ENCODE data around the gene COMMD2.

The COMMD2 gene

GRCh38 chr3:149717391-149718056 lies 34.8 kb downstream of the COMMD2 start:
- H4K8ac ChIP-seq (ENCODE audit: low read depth, low read length): no peak overlapping the region
- H2BK5ac ChIP-seq (ENCODE audit: low read depth, low read length, poor library complexity): no peak overlapping the region
- no peaks in the 10 kb centered on the region for H3K36me3 ChIP-seq (ENCODE audit: control insufficient read depth in 1 of 2, insufficient read depth in 2 of 2, low read length in 2 of 2)
- no peak overlapping the region for H3K4me3 ChIP-seq (ENCODE audit: low read depth, low read length)
- H4K12ac ChIP-seq (ENCODE audit: low read depth, low read length): no peak overlapping the region
- H3K4ac ChIP-seq (ENCODE audit: low read depth, low read length): no peak overlapping the region
- H3K14ac ChIP-seq (ENCODE audit: low read length): no peak overlapping the region
- no peaks in the 10 kb centered on the region for H3K9me3 ChIP-seq (ENCODE audit: insufficient read depth, low read depth, low read length)
- no peak overlapping the region for H2BK120ac ChIP-seq (ENCODE audit: insufficient read depth, low read length, poor library complexity)
- peak; percentile 58 to 84 for DNase-seq
- H3K9ac ChIP-seq (ENCODE audit: low read length): no peak overlapping the region
- H2AK5ac ChIP-seq (ENCODE audit: low read length): no peak overlapping the region
- H3K79me1 ChIP-seq (ENCODE audit: low read length): no peaks in the 10 kb centered on the region
- no CpG with 5 or more reads among the region's 2 CpGs for WGBS (ENCODE audit: extremely low coverage, insufficient coverage, insufficient read length)
- no peaks in the 10 kb centered on the region for H3K79me2 ChIP-seq (ENCODE audit: control insufficient read depth, insufficient read depth, low read length, poor library complexity)
- H4K91ac ChIP-seq (ENCODE audit: low read depth, low read length): no peak overlapping the region
- no peak overlapping the region for H2AFZ ChIP-seq (ENCODE audit: insufficient read depth, low read length, poor library complexity)
- H3K23ac ChIP-seq (ENCODE audit: low read length): no peak overlapping the region
- no peak overlapping the region for H3K27ac ChIP-seq (ENCODE audit: low read depth, low read length)
- H3K18ac ChIP-seq (ENCODE audit: low read length): no peak overlapping the region
- H3K4me2 ChIP-seq (ENCODE audit: low read length): no peak overlapping the region
- H3K27me3 ChIP-seq (ENCODE audit: insufficient read depth, low read length): no peaks in the 10 kb centered on the region
- H2BK12ac ChIP-seq (ENCODE audit: low read length): no peak overlapping the region
- no peaks in the 10 kb centered on the region for H3K4me1 ChIP-seq (ENCODE audit: control insufficient read depth in 1 of 2, insufficient read depth in 2 of 2, low read length in 2 of 2)

GRCh38 chr3:149716984-149717383 lies 35.3 kb downstream of the COMMD2 start:
- no peak overlapping the region for H4K8ac ChIP-seq (ENCODE audit: low read depth, low read length)
- no peak overlapping the region for H3K18ac ChIP-seq (ENCODE audit: low read length)
- no peak overlapping the region for H3K4ac ChIP-seq (ENCODE audit: low read depth, low read length)
- no peak overlapping the region for H4K12ac ChIP-seq (ENCODE audit: low read depth, low read length)
- H3K4me2 ChIP-seq (ENCODE audit: low read length): no peak overlapping the region
- no peak for DNase-seq
- no peak overlapping the region for H3K23ac ChIP-seq (ENCODE audit: low read length)
- H2AFZ ChIP-seq (ENCODE audit: insufficient read depth, low read length, poor library complexity): no peak overlapping the region
- peak overlapping the region; percentile 10 for H2BK12ac ChIP-seq (ENCODE audit: low read length)
- no peaks in the 10 kb centered on the region for H3K27me3 ChIP-seq (ENCODE audit: insufficient read depth, low read length)
- no peaks in the 10 kb centered on the region for H3K4me1 ChIP-seq (ENCODE audit: control insufficient read depth in 1 of 2, insufficient read depth in 2 of 2, low read length in 2 of 2)
- no peak overlapping the region for H2BK5ac ChIP-seq (ENCODE audit: low read depth, low read length, poor library complexity)
- H3K4me3 ChIP-seq (ENCODE audit: low read depth, low read length): no peak overlapping the region
- no peak overlapping the region for H3K27ac ChIP-seq (ENCODE audit: low read depth, low read length)
- H2BK120ac ChIP-seq (ENCODE audit: insufficient read depth, low read length, poor library complexity): no peak overlapping the region
- no peak overlapping the region for H2AK5ac ChIP-seq (ENCODE audit: low read length)
- no peak overlapping the region for H3K14ac ChIP-seq (ENCODE audit: low read length)
- H3K36me3 ChIP-seq (ENCODE audit: control insufficient read depth in 1 of 2, insufficient read depth in 2 of 2, low read length in 2 of 2): no peaks in the 10 kb centered on the region
- no CpG with 5 or more reads among the region's 6 CpGs for WGBS (ENCODE audit: extremely low coverage, insufficient coverage, insufficient read length)
- no peak overlapping the region for H3K9ac ChIP-seq (ENCODE audit: low read length)
- no peaks in the 10 kb centered on the region for H3K79me2 ChIP-seq (ENCODE audit: control insufficient read depth, insufficient read depth, low read length, poor library complexity)
- H3K9me3 ChIP-seq (ENCODE audit: insufficient read depth, low read depth, low read length): no peaks in the 10 kb centered on the region
- H3K79me1 ChIP-seq (ENCODE audit: low read length): no peaks in the 10 kb centered on the region
- peak overlapping the region; percentile 32 for H4K91ac ChIP-seq (ENCODE audit: low read depth, low read length)

GRCh38 chr3:149715247-149715646 lies 37.0 kb downstream of the COMMD2 start:
- H2BK120ac ChIP-seq (ENCODE audit: insufficient read depth, low read length, poor library complexity): no peak overlapping the region
- no peaks in the 10 kb centered on the region for H3K79me1 ChIP-seq (ENCODE audit: low read length)
- no peak overlapping the region for H3K23ac ChIP-seq (ENCODE audit: low read length)
- H3K4me2 ChIP-seq (ENCODE audit: low read length): no peak overlapping the region
- no peaks in the 10 kb centered on the region for H3K27me3 ChIP-seq (ENCODE audit: insufficient read depth, low read length)
- H2AK5ac ChIP-seq (ENCODE audit: low read length): peak overlapping the region; percentile 69
- no peak overlapping the region for H3K18ac ChIP-seq (ENCODE audit: low read length)
- no peaks in the 10 kb centered on the region for H3K36me3 ChIP-seq (ENCODE audit: control insufficient read depth in 1 of 2, insufficient read depth in 2 of 2, low read length in 2 of 2)
- no peak for DNase-seq
- H3K4me3 ChIP-seq (ENCODE audit: low read depth, low read length): no peak overlapping the region
- H2BK12ac ChIP-seq (ENCODE audit: low read length): no peak overlapping the region
- no peaks in the 10 kb centered on the region for H3K4me1 ChIP-seq (ENCODE audit: control insufficient read depth in 1 of 2, insufficient read depth in 2 of 2, low read length in 2 of 2)
- H3K9me3 ChIP-seq (ENCODE audit: insufficient read depth, low read depth, low read length): no peaks in the 10 kb centered on the region
- no peak overlapping the region for H3K27ac ChIP-seq (ENCODE audit: low read depth, low read length)
- H2BK5ac ChIP-seq (ENCODE audit: low read depth, low read length, poor library complexity): no peak overlapping the region
- peak overlapping the region; percentile 11 for H4K8ac ChIP-seq (ENCODE audit: low read depth, low read length)
- H3K14ac ChIP-seq (ENCODE audit: low read length): no peak overlapping the region
- H3K79me2 ChIP-seq (ENCODE audit: control insufficient read depth, insufficient read depth, low read length, poor library complexity): no peaks in the 10 kb centered on the region
- no peak overlapping the region for H4K12ac ChIP-seq (ENCODE audit: low read depth, low read length)
- peak overlapping the region; percentile 18 for H3K9ac ChIP-seq (ENCODE audit: low read length)
- no CpG with 5 or more reads among the region's 13 CpGs for WGBS (ENCODE audit: extremely low coverage, insufficient coverage, insufficient read length)
- no peak overlapping the region for H3K4ac ChIP-seq (ENCODE audit: low read depth, low read length)
- no peak overlapping the region for H2AFZ ChIP-seq (ENCODE audit: insufficient read depth, low read length, poor library complexity)
- H4K91ac ChIP-seq (ENCODE audit: low read depth, low read length): peak overlapping the region; percentile 51

- Histone ChIP-seq H2AFZ (ENCODE audit: insufficient read depth, low read length, poor library complexity) (no peak overlapping the region), H2BK5ac (ENCODE audit: low read depth, low read length, poor library complexity) (no peak overlapping the region), H3K23ac (ENCODE audit: low read length) (no peak overlapping the region), H2BK12ac (ENCODE audit: low read length) (no peak overlapping the region), H3K4ac (ENCODE audit: low read depth, low read length) (peak overlapping the region; percentile 15), H3K18ac (ENCODE audit: low read length) (no peak overlapping the region), H3K79me1 (ENCODE audit: low read length) (no peaks in the 10 kb centered on the region), H3K4me3 (ENCODE audit: low read depth, low read length) (no peak overlapping the region), H2BK120ac (ENCODE audit: insufficient read depth, low read length, poor library complexity) (no peak overlapping the region), H2AK5ac (ENCODE audit: low read length) (peak overlapping the region; percentile 90), H3K27ac (ENCODE audit: low read depth, low read length) (no peak overlapping the region), H3K27me3 (ENCODE audit: insufficient read depth, low read length) (no peaks in the 10 kb centered on the region), H4K91ac (ENCODE audit: low read depth, low read length) (no peak overlapping the region), H3K4me2 (ENCODE audit: low read length) (no peak overlapping the region), H4K8ac (ENCODE audit: low read depth, low read length) (no peak overlapping the region), H4K12ac (ENCODE audit: low read depth, low read length) (no peak overlapping the region), H3K4me1 (ENCODE audit: control insufficient read depth in 1 of 2, insufficient read depth in 2 of 2, low read length in 2 of 2) (no peaks in the 10 kb centered on the region), H3K9me3 (ENCODE audit: insufficient read depth, low read depth, low read length) (no peaks in the 10 kb centered on the region), H3K9ac (ENCODE audit: low read length) (no peak overlapping the region), H3K79me2 (ENCODE audit: control insufficient read depth, insufficient read depth, low read length, poor library complexity) (no peaks in the 10 kb centered on the region), H3K14ac (ENCODE audit: low read length) (no peak overlapping the region), H3K36me3 (ENCODE audit: control insufficient read depth in 1 of 2, insufficient read depth in 2 of 2, low read length in 2 of 2) (no peaks in the 10 kb centered on the region)
- no peak for DNase-seq
- no CpG with 5 or more reads among the region's 38 CpGs for WGBS (ENCODE audit: extremely low coverage, insufficient coverage, insufficient read length)
These were observed 38.3 kb downstream of the COMMD2 start for GRCh38 chr3:149713730-149714654.
